Measurements from ENCODE around the gene ATP5MG.

- TF ChIP-seq POLR2AphosphoS5 (IDR thresholded peaks at IDR 0.05) (no peak), POLR2A (IDR thresholded peaks at IDR 0.05) (no peak)
Measured at GRCh38 chr11:118442908-118443589, 41.6 kb downstream of the ATP5MG start.
